Cardiac fibroblast (primary cell): Measurements from ENCODE around the gene CCDC43.

ENCODE experiments used
- DNase-seq, 2 donors: peaks; one replicate each; pipeline versions ENCODE4 v3.0.0 to v3.0.0-alpha.2; 2010; ENCODE audit warnings: low read depth in 2 of 2
- H3K4me3 ChIP-seq, 2 donors: replicated peaks in 1 of 2; 1 replicate in 1 of 2; 2 replicates in 1 of 2; pipeline ENCODE4 v1.5.1; 2011; ENCODE audit warnings: low read depth in 2 of 2, low read length in 2 of 2, mild to moderate bottlenecking in 2 of 2, moderate library complexity in 1 of 2
- TF ChIP-seq, protein P1 (sequence below): IDR thresholded peaks from one replicate; pipeline ENCODE4 v1.5.1; 2011; ENCODE audit warnings: low read depth, mild to moderate bottlenecking, low read length, inconsistent platforms

CCDC43 gene

DNA sequence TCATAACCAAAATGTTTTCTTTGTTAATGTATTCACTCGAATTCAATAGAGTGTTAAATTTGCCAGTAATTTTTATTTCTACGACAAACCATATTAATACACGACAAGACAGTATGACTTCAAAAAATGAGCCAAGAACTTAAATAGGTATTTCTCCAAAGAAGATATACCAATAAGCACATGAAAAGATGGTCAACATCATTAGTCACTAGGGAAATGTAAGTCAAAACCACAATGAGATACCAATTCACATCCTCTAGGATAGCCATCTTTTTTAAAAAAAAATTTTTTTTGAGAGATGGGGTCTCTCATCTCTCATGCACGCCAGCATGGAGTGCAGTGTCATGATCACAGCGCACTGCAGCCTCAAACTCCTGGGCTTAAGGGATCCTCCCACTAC, 38.3 kb downstream of the CCDC43 start:
- TF ChIP-seq, protein P1, sequence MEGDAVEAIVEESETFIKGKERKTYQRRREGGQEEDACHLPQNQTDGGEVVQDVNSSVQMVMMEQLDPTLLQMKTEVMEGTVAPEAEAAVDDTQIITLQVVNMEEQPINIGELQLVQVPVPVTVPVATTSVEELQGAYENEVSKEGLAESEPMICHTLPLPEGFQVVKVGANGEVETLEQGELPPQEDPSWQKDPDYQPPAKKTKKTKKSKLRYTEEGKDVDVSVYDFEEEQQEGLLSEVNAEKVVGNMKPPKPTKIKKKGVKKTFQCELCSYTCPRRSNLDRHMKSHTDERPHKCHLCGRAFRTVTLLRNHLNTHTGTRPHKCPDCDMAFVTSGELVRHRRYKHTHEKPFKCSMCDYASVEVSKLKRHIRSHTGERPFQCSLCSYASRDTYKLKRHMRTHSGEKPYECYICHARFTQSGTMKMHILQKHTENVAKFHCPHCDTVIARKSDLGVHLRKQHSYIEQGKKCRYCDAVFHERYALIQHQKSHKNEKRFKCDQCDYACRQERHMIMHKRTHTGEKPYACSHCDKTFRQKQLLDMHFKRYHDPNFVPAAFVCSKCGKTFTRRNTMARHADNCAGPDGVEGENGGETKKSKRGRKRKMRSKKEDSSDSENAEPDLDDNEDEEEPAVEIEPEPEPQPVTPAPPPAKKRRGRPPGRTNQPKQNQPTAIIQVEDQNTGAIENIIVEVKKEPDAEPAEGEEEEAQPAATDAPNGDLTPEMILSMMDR = no peak
- DNase-seq = no peak
- H3K4me3 ChIP-seq = no peak overlapping the region

DNA sequence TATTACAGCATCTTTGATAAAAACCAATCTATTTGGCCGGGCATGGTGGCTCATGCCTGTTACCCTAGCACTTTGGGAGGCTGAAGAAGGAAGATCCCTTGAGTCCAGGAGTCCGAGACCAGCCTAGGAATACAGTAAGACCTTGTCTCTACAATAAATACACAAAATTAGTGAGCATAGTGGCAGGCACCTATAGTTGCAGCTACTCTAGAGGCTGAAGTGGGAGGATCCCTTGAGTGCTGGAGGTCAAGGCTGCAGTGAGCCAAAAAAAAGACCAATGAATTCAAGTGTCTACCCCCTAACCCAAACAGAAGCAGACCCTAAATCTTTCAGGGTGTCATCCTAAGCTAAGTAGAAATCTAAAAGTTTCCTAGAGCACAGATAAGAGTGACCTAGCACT, 40.6 kb downstream of the CCDC43 start:
- no peak for DNase-seq
- H3K4me3 ChIP-seq = no peak overlapping the region
- TF ChIP-seq, protein P1 = no peak

DNA sequence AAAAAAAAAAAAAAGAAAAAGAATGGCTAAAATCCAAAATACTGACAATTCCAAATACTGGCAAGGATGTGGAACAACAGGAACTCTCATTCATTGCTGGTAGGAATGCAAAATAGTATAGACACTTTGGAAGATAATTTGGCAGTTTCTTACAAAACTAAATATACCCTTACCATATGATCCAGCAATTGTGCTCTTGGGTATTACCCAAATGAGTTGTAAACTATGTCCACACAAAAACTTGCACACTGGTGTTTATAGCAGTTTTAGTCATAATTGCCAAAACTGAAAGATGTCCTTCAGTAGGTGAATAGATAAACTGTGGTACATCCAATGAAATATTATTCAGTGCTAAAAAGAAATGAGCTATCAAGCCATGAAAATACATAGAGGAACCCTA, 41.8 kb downstream of the CCDC43 start:
- no peak for DNase-seq
- H3K4me3 ChIP-seq = no peak overlapping the region
- TF ChIP-seq, protein P1 = no peak

DNA sequence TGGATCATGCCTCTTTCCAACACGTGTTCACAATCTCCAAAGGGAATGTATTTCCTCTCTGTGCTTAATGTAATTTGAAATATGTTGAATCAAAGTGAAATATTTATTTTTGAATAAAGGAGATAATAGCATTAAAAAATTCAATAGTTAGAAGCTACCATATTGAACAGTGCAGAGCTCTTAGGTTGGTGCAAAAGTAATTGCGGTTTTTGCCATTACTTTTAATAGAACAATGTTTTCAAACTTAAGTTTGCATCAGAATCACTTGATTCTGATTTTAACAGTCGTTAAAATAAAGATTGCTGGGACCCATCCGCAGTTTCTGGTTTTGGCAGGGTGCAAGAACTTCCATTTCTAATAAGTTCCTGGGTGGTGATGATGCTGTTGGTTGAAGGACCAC, 43.3 kb downstream of the CCDC43 start:
- no peak overlapping the region for H3K4me3 ChIP-seq
- DNase-seq = no peak
- TF ChIP-seq, protein P1 = no peak

DNA sequence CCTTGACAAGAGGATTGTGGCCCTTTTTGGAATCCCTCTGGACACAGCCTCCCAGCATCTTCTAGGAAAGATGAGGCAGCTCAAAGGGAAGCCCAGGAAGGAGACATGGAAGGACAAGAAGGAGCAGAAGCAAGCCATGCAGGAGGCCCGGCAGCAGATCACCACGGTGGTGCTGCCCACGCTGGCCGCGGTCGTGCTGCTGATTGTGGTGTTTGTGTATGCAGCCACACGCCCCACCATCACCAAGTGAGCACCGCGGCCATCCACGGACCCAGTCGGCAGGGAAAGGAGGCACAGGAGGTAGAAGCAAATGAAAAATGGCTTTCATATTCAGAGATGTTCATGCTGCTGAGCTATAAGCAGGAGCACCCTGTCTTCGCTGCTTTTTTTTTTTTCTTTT, 44.2 kb downstream of the CCDC43 start:
- TF ChIP-seq, protein P1 = no peak
- H3K4me3 ChIP-seq = no peak overlapping the region
- no peak for DNase-seq

DNA sequence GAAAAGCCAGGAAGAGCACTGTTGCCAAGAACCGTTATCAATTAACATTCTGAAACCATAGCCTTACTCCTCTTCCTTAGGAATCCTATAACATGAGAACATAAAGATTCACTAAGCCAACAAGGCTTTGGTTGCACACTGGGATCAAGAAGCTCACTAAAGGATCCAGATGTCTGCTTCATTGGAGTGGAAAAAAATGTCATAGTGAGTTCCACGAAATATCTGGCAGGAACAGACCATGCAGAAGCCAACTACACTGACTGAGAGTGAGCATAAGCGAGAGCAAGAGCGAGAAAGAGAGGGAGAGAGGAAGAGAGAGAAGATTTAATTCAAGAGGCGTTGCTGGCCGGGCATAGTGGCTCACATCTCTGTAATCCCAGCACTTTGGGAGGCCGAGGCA, 46.7 kb downstream of the CCDC43 start:
- peak in 1 of 2 donors; percentile 16 for DNase-seq
- TF ChIP-seq, protein P1 = no peak

DNA sequence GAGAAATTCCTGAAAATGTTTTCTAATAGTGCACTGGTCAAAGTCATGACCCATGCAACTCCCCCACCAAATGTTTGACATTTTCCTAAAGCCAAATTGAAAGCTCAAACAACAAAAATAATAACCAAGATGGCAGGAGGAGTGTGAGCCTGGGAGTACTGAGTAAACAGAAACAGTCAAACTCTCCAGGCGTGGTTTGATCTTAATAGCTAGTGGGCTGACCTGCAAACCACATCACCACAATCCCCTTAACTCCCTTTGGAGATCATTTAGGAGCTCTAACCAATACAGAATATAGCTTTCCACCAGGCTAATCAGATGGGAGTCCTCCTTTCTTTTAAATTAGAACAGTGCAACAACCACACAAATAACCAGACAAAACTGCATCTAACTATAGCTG, 52.5 kb downstream of the CCDC43 start:
- TF ChIP-seq, protein P1 = no peak

More for the DNA sequence above, 46.7 kb downstream of the CCDC43 start:
- H3K4me3 ChIP-seq = no peak overlapping the region

More for the DNA sequence above, 52.5 kb downstream of the CCDC43 start:
- H3K4me3 ChIP-seq = no peak overlapping the region
- no peak for DNase-seq
